Type B pancreatic cell (in vitro differentiated cells): ENCODE measurements around the gene LMAN1L. TPM values are rescaled to one million over a fixed set of nuclear protein-coding genes. Genes with fewer than 3 reads are reported as not detected.
"Not testable (repeated sequence)": the region's sequence is repeated elsewhere in the genome, so short reads cannot be mapped to it uniquely, and the experiment has no call there.

Experiments
- DNase-seq: peaks from one replicate; pipeline ENCODE4 v3.0.0; 2021; ENCODE audit warnings: mixed read lengths; ENCODE audit not compliant: unreplicated experiment; ENCODE audit errors: extremely low spot score
- H3K27ac Mint-ChIP-seq: 2 replicates; pipeline ENCODE4 v1.8.0; 2021; ENCODE audit warnings: mild to moderate bottlenecking, mixed read lengths
- H3K27me3 Mint-ChIP-seq: 2 replicates; pipeline ENCODE4 v1.8.0; 2021; ENCODE audit warnings: mixed read lengths
- H3K36me3 Mint-ChIP-seq: 2 replicates; pipeline ENCODE4 v1.8.0; 2021; ENCODE audit warnings: mixed read lengths
- H3K4me1 Mint-ChIP-seq: one replicate; pipeline ENCODE4 v1.8.0; 2021; ENCODE audit warnings: mixed read lengths; ENCODE audit not compliant: unreplicated experiment
- H3K4me3 Mint-ChIP-seq: 2 replicates; pipeline ENCODE4 v1.8.0; 2021; ENCODE audit warnings: mild to moderate bottlenecking, mixed read lengths
- H3K9me3 Mint-ChIP-seq: 2 replicates; pipeline ENCODE4 v1.8.0; 2021; ENCODE audit warnings: mixed read lengths
- total RNA-seq: library from RNA; stranded (reverse); gene quantifications from 2 replicates; pipeline ENCODE4 v1.2.1, GENCODE V29; 2021; ENCODE audit warnings: low replicate concordance
- TF ChIP-seq, protein P1 (sequence below): fragments of 200-600 bp; sonication (generic); conservative IDR thresholded peaks from 2 replicates; pipeline ENCODE4 v1.5.0; 2021; ENCODE audit warnings: antibody characterized with exemption, mild to moderate bottlenecking

LMAN1L gene
- total RNA-seq, 1 donor from 2014 or later: not detected

DNA sequence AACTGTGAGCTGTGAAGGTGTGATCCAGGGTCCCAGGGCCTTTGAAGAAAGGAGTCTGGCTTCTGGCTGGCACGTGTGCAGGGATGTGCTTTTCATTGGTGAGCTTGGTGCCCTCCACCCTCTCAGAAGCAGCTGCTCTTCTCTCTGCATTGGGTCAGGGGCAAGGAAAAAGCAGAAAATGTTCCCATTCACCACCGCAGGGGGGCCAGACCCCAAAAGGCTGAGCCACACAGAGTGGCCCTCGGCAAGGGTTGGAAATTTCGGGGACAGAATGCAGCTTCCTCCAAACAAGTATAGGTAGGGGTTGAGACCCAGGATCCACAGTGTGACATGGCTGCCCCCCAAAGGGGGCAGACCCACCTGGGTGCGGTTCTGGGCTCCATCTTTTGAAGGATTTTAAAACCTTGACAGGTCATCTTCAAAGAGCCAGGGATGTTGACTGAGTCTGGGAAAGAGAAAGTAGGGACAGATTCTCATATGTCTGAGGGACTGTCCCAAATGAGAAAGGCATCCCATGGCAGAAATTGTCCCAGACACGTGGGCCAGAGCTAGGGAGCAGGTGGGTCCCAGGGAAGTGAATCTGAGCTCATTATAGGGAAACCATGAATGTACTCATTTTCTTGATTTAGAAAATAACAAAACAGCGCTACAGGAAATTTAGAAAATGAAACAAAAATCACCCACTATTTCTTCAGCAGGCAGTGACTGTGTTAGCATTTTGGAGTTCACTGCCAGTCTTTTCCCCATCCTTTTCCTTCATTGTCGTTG, 28.0 kb upstream of the LMAN1L start:
- no peaks in the 10 kb centered on the region for H3K27me3 Mint-ChIP-seq
- H3K27ac Mint-ChIP-seq: no peak overlapping the region
- H3K4me3 Mint-ChIP-seq: peak overlapping the region; percentile 79
- no peaks in the 10 kb centered on the region for H3K36me3 Mint-ChIP-seq
- H3K9me3 Mint-ChIP-seq: no peaks in the 10 kb centered on the region
- no peak for DNase-seq
- TF ChIP-seq, protein P1, sequence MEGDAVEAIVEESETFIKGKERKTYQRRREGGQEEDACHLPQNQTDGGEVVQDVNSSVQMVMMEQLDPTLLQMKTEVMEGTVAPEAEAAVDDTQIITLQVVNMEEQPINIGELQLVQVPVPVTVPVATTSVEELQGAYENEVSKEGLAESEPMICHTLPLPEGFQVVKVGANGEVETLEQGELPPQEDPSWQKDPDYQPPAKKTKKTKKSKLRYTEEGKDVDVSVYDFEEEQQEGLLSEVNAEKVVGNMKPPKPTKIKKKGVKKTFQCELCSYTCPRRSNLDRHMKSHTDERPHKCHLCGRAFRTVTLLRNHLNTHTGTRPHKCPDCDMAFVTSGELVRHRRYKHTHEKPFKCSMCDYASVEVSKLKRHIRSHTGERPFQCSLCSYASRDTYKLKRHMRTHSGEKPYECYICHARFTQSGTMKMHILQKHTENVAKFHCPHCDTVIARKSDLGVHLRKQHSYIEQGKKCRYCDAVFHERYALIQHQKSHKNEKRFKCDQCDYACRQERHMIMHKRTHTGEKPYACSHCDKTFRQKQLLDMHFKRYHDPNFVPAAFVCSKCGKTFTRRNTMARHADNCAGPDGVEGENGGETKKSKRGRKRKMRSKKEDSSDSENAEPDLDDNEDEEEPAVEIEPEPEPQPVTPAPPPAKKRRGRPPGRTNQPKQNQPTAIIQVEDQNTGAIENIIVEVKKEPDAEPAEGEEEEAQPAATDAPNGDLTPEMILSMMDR: no peak
- peaks cover 58% of the 10 kb centered on the region for H3K4me1 Mint-ChIP-seq

DNA sequence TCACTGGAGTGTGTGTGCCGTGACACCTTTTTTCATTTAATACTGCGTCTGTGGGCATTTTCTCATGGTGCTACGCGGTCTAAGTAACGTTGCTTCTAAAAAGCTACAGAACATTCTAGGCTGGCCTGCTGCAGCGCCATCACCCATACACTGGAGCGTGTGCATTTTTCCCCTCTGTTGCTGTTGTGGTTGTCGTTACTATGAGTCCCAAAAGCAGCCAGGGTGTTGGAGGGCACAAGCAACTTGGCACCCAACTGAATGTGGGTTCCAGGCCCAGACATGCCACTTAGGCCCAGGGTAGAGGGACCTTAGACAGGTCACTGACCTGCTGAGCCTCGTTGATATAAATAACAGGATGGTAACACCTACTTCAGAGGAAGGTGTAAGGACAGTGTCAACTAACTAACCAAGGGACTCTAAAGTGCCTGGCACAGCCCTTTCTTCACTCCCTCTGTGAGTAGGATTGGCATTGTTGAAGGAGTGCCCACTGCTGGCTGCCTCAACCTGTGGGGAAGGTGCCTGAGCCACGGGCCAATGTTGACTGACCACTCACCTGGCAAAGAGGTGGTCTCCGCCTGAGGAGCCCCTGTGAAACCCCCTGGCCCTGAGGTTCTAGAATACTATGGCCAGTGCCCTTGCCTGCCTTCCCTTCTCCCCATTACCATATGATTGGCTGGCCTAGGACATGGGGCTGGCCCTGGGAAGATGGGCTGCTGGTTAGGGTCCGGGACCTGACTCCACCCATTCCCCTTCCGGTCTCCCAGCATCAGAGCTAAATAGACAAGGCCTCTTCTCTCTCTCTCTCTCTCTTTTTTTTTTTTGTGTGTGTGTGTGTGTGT, 27.2 kb upstream of the LMAN1L start:
- peaks cover 54% of the 10 kb centered on the region for H3K4me1 Mint-ChIP-seq
- no peak for DNase-seq
- peak overlapping the region; percentile 79 for H3K4me3 Mint-ChIP-seq
- H3K36me3 Mint-ChIP-seq: no peaks in the 10 kb centered on the region
- no peak overlapping the region for H3K27ac Mint-ChIP-seq
- no peaks in the 10 kb centered on the region for H3K9me3 Mint-ChIP-seq
- no peaks in the 10 kb centered on the region for H3K27me3 Mint-ChIP-seq
- TF ChIP-seq, protein P1: no peak

DNA sequence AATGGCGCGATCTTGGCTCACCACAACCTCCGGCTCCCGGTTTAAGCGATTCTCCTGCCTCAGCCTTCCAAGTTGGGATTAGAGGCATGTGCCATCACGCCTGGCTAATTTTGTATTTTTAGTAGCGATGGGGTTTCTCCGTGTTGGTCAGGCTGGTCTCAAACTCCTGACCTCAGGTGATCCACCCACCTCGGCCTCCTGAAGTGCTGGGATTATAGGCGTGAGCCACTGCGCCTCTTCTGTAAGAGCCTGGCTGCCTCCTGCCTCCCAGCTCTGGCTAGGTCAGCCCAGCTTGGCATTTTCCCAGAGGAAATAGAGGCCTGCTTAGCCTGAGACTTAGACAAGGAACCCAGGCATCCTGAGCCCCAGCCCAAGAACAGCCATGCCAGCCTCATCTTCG, 26.6 kb upstream of the LMAN1L start:
- H3K27ac Mint-ChIP-seq, H3K4me3 Mint-ChIP-seq, H3K36me3 Mint-ChIP-seq, H3K27me3 Mint-ChIP-seq, DNase-seq, H3K9me3 Mint-ChIP-seq: not testable (repeated sequence)
- H3K4me1 Mint-ChIP-seq: peaks cover 54% of the 10 kb centered on the region

DNA sequence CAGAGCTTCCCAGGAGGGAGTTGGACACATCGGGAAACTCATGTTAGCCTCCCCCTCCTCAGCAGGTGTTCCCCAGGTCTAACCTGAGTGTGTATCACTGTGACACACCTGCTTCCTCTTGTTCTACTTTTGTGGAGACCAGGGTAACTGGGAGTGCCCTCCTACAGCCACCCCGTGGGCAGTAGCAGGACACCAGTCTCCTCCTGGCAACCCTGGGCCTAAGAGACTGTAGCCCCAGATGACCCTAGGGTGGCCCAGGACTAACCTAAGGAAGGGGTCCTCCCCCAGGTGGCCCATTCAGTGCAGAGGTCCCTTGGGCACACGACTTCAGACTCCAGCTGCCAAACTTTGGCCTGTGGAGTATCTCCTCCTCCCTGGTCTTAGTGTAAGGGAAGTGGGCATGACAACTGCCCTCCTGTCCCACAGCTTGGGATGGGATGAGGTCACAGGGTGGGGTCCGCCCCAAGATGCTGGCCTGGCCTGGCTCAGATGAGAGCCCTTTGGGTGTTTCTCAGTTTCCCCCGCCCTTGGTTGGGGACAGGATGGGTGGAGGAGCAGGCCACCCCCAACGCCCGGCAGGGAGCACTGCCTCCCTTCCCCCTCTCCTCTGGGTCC, 26.0 kb upstream of the LMAN1L start:
- H3K27me3 Mint-ChIP-seq: no peaks in the 10 kb centered on the region
- no peaks in the 10 kb centered on the region for H3K36me3 Mint-ChIP-seq
- H3K4me3 Mint-ChIP-seq: no peak overlapping the region
- H3K4me1 Mint-ChIP-seq: peaks cover 54% of the 10 kb centered on the region
- H3K27ac Mint-ChIP-seq: no peak overlapping the region
- no peaks in the 10 kb centered on the region for H3K9me3 Mint-ChIP-seq
- no peak for DNase-seq
- TF ChIP-seq, protein P1: no peak

DNA sequence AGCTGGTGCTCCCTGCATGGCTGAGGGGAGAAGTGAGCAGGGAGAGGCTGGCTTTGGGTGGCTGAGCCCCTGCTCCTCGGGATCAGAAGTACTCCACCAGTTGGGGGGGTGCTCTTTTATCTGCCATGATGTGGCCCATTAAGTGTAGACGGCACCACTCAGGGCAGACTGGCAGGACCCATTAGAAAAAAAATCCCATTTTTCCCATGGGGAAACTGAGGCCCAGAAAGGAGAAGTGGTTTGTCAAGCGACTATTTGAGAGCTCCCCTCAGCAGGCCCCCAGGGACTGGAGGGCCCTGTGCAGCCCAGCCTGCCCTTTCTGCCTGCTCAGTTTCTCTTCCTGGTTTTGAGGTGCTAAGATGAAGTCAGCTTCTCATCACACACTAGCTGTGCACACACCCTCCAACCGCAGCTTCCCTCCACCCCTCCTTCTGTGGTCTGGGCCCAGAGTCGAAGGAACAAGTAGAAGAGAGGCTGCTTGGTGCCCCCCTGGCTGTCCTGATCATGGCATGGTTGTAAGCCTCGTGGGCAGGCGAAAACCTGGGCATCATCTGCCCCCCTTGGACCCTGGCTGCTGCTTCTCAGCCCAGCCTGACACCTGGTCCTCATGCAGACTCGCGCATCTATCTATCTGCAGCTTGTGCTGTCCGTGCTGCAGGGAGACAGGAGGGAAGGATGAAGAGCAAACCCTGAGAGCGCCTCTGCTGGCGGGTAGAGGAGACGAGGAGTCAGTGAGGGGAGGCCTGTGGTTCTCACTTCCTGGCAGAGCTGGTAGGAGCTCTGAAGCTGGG, 25.2 kb upstream of the LMAN1L start:
- Mint-ChIP-seq H3K27me3 (no peaks in the 10 kb centered on the region), H3K4me1 (peaks cover 60% of the 10 kb centered on the region), H3K9me3 (no peaks in the 10 kb centered on the region), H3K36me3 (no peaks in the 10 kb centered on the region), H3K27ac (peak overlapping the region; percentile 70), H3K4me3 (peak overlapping the region; percentile 77)
- DNase-seq: no peak
- TF ChIP-seq, protein P1: peak; percentile 72
